Measurements from ENCODE around the gene TEX9.

GRCh38 chr15:56320316-56320715 lies 44.9 kb upstream of the TEX9 start:
- TF ChIP-seq CTCF (IDR thresholded peaks at IDR 0.05; ENCODE audit: low read depth, low read length): no peak
- no peak for TF ChIP-seq EZH2phosphoT487 (IDR thresholded peaks at IDR 0.05; ENCODE audit: low read depth)
